ENCODE data around the gene AUTS2. TPM values are rescaled to one million over a fixed set of nuclear protein-coding genes. Genes with fewer than 3 reads are reported as not detected.

AUTS2 gene
- total and polyA plus RNA-seq, 2 of the 8 experiments (the other 6 are each of a cell fraction or from before 2014, with no cell fraction given): 25.9 to 101 TPM

Small RNAs within 50 kb of the gene (small RNA-seq; reads per million reads assigned to genes)
- gene AC073873.1 (ENCODE audit: insufficient read depth): not detected
